Spinal cord (tissue), 10 donors: ENCODE measurements around the gene LYST. TPM values are rescaled to one million over a fixed set of nuclear protein-coding genes. Genes with fewer than 3 reads are reported as not detected.

Experiments used
- DNase-seq, 6 donors: peaks; one replicate each; pipeline versions ENCODE4 v3.0.0 to v3.0.0-alpha.2; 2013 to 2015; ENCODE audit warnings: low spot score in 6 of 6, low read depth in 4 of 6
- H3K27ac ChIP-seq: one replicate; pipeline ENCODE4 v1.5.1; 2013; ENCODE audit warnings: low read depth, low read length, control low read depth
- H3K27me3 ChIP-seq: one replicate; pipeline ENCODE4 v1.6.1; 2013; ENCODE audit warnings: low read length; ENCODE audit not compliant: control insufficient read depth, insufficient read depth
- H3K36me3 ChIP-seq: one replicate; pipeline ENCODE4 v1.6.1; 2013; ENCODE audit warnings: low read length; ENCODE audit not compliant: control insufficient read depth, insufficient read depth
- H3K4me1 ChIP-seq: one replicate; pipeline ENCODE4 v1.6.1; 2013; ENCODE audit warnings: low read length; ENCODE audit not compliant: control insufficient read depth, insufficient read depth
- H3K4me3 ChIP-seq: one replicate; pipeline ENCODE4 v1.5.1; 2013; ENCODE audit warnings: low read depth, low read length, control low read depth
- H3K9me3 ChIP-seq: one replicate; pipeline ENCODE4 v1.6.1; 2013; ENCODE audit warnings: low read length; ENCODE audit not compliant: control insufficient read depth, insufficient read depth
- WGBS: methylation state at CpG from one replicate; pipeline ENCODE4 v1.1.5; 2013; ENCODE audit warnings: missing lambda C conversion rate; ENCODE audit not compliant: insufficient coverage; 5-methylcytosine and 5-hydroxymethylcytosine counted together
- polyA plus RNA-seq, 2 donors: library from polyadenylated mRNA; unstranded; fragments of 120-200 nt; gene quantifications; one replicate each; pipeline ENCODE4 v1.2.1, GENCODE V29; 2013; ENCODE audit not compliant: insufficient read length in 2 of 2
- total RNA-seq, 2 donors: library from RNA; depleted of rRNA in 1 of 2; stranded (reverse); fragments of 120-200 nt in 1 of 2; fragments of >200 nt in 1 of 2; gene quantifications; one replicate each; pipeline versions ENCODE4 v1.2.3 to v1.2.4, GENCODE V29; 2013 to 2014
- donor health status: healthy.

The LYST gene
- total and polyA plus RNA-seq, 4 donors, result 10.9 to 76.3 (median 26.8) TPM

GRCh38 chr1:235832011-235832410, 34.7 kb downstream of the LYST start:
- whole genome bisulfite sequencing, result no CpG with 5 or more reads among the region's 2 CpGs
- H3K27ac ChIP-seq, result no peak overlapping the region
- no peaks in the 10 kb centered on the region for H3K9me3 ChIP-seq
- H3K36me3 ChIP-seq, result no peaks in the 10 kb centered on the region
- DNase-seq, result no peak
- H3K4me1 ChIP-seq, result no peaks in the 10 kb centered on the region
- no peaks in the 10 kb centered on the region for H3K27me3 ChIP-seq
- no peak overlapping the region for H3K4me3 ChIP-seq

- no peak overlapping the region for H3K4me3 ChIP-seq
- DNase-seq, result peak in 1 of 6 donors; percentile 8
- H3K4me1 ChIP-seq, result no peaks in the 10 kb centered on the region
- no peak overlapping the region for H3K27ac ChIP-seq
- 100% methylated on average over 1 of the region's 5 CpGs for WGBS
- H3K9me3 ChIP-seq, result no peaks in the 10 kb centered on the region
- H3K36me3 ChIP-seq, result no peaks in the 10 kb centered on the region
- H3K27me3 ChIP-seq, result no peaks in the 10 kb centered on the region
Measured at GRCh38 chr1:235831148-235831547, 35.6 kb downstream of the LYST start.

- WGBS, result no CpG with 5 or more reads among the region's 2 CpGs
- no peak for DNase-seq
- H3K9me3 ChIP-seq, result no peaks in the 10 kb centered on the region
- no peak overlapping the region for H3K4me3 ChIP-seq
- no peak overlapping the region for H3K27ac ChIP-seq
- H3K4me1 ChIP-seq, result no peaks in the 10 kb centered on the region
- H3K27me3 ChIP-seq, result no peaks in the 10 kb centered on the region
- H3K36me3 ChIP-seq, result no peaks in the 10 kb centered on the region
Measured at GRCh38 chr1:235826102-235826854, 40.4 kb downstream of the LYST start.

GRCh38 chr1:235825229-235825628, 41.5 kb downstream of the LYST start:
- H3K36me3 ChIP-seq, result no peaks in the 10 kb centered on the region
- WGBS, result no CpG with 5 or more reads among the region's 1 CpG
- no peaks in the 10 kb centered on the region for H3K4me1 ChIP-seq
- H3K4me3 ChIP-seq, result no peak overlapping the region
- no peak for DNase-seq
- H3K27ac ChIP-seq, result no peak overlapping the region
- H3K27me3 ChIP-seq, result no peaks in the 10 kb centered on the region
- H3K9me3 ChIP-seq, result no peaks in the 10 kb centered on the region

- no peaks in the 10 kb centered on the region for H3K4me1 ChIP-seq
- no peak for DNase-seq
- no peaks in the 10 kb centered on the region for H3K36me3 ChIP-seq
- no peaks in the 10 kb centered on the region for H3K9me3 ChIP-seq
- WGBS, result 94% methylated on average over 2 of the region's 5 CpGs
- H3K4me3 ChIP-seq, result no peak overlapping the region
- no peak overlapping the region for H3K27ac ChIP-seq
- H3K27me3 ChIP-seq, result no peaks in the 10 kb centered on the region
Measured at GRCh38 chr1:235823684-235824083, 43.0 kb downstream of the LYST start.

- no peak overlapping the region for H3K4me3 ChIP-seq
- H3K27ac ChIP-seq, result no peak overlapping the region
- no peaks in the 10 kb centered on the region for H3K36me3 ChIP-seq
- no peak for DNase-seq
- no peaks in the 10 kb centered on the region for H3K27me3 ChIP-seq
- H3K9me3 ChIP-seq, result no peaks in the 10 kb centered on the region
- H3K4me1 ChIP-seq, result no peaks in the 10 kb centered on the region
Measured at GRCh38 chr1:235822685-235823084, 44.0 kb downstream of the LYST start.

- no peaks in the 10 kb centered on the region for H3K4me1 ChIP-seq
- no peaks in the 10 kb centered on the region for H3K36me3 ChIP-seq
- WGBS, result 100% methylated on average over 1 of the region's 3 CpGs
- no peak overlapping the region for H3K4me3 ChIP-seq
- H3K27me3 ChIP-seq, result no peaks in the 10 kb centered on the region
- no peaks in the 10 kb centered on the region for H3K9me3 ChIP-seq
- no peak for DNase-seq
- no peak overlapping the region for H3K27ac ChIP-seq
Measured at GRCh38 chr1:235821361-235821981, 45.2 kb downstream of the LYST start.

GRCh38 chr1:235820061-235820460, 46.6 kb downstream of the LYST start:
- Histone ChIP-seq H3K9me3 (no peaks in the 10 kb centered on the region), H3K36me3 (no peaks in the 10 kb centered on the region), H3K4me3 (no peak overlapping the region), H3K27ac (no peak overlapping the region), H3K4me1 (no peaks in the 10 kb centered on the region), H3K27me3 (no peaks in the 10 kb centered on the region)
- no peak for DNase-seq
- 86% methylated on average over 1 of the region's 1 CpG for WGBS

GRCh38 chr1:235818632-235819136, 48.0 kb downstream of the LYST start:
- Histone ChIP-seq H3K4me3 (no peak overlapping the region), H3K27me3 (no peaks in the 10 kb centered on the region), H3K36me3 (no peaks in the 10 kb centered on the region), H3K9me3 (no peaks in the 10 kb centered on the region), H3K27ac (no peak overlapping the region), H3K4me1 (no peaks in the 10 kb centered on the region)
- DNase-seq, result no peak
- 97% methylated on average over 4 of the region's 5 CpGs for WGBS
